OCI-LY3 (cell line): ENCODE measurements around the gene MTUS2.

Experiments
- H2AFZ ChIP-seq: fragments of 200-600, 300-600 bp; shearing (Covaris generic); 2 replicates; pipeline ENCODE4 v1.6.0; 2014; ENCODE audit warnings: antibody characterized with exemption, low read depth, low read length
- H3K27ac ChIP-seq: fragments of 200-600, 300-600 bp; sonication (generic); 2 replicates; pipeline ENCODE4 v1.5.1; 2014; ENCODE audit warnings: mild to moderate bottlenecking, low read length, moderate library complexity, mixed read lengths
- H3K27me3 ChIP-seq: fragments of 200-600, 300-600 bp; sonication (generic); 2 replicates; pipeline ENCODE4 v1.6.1; 2014; ENCODE audit warnings: low read depth, low read length, mixed read lengths
- H3K36me3 ChIP-seq: fragments of 200-600, 300-600 bp; sonication (generic); replicated peaks from 2 replicates; pipeline ENCODE3; 2014; ENCODE audit warnings: low read depth, low read length, mixed read lengths
- H3K4me1 ChIP-seq: fragments of 300-600, 200-600 bp; sonication (generic); 2 replicates; pipeline ENCODE4 v1.6.1; 2014; ENCODE audit warnings: low read length, mixed read lengths
- H3K4me2 ChIP-seq: fragments of 200-600, 300-600 bp; sonication (generic); 2 replicates; pipeline ENCODE4 v1.6.1; 2014; ENCODE audit warnings: low read length, mixed read lengths
- H3K4me3 ChIP-seq: fragments of 300-600, 200-600 bp; sonication (generic); 2 replicates; pipeline ENCODE4 v1.5.1; 2014; ENCODE audit warnings: antibody characterized with exemption, mild to moderate bottlenecking, low read length, moderate library complexity
- H3K79me2 ChIP-seq: fragments of 300-600, 200-600 bp; shearing (Covaris generic); 2 replicates; pipeline ENCODE4 v1.6.1; 2014; ENCODE audit warnings: mild to moderate bottlenecking, low read length, mixed read lengths
- H3K9ac ChIP-seq: fragments of 300-600, 200-600 bp; shearing (Covaris generic); 2 replicates; pipeline ENCODE4 v1.6.0; 2014; ENCODE audit warnings: mild to moderate bottlenecking, low read length, moderate library complexity
- H3K9me3 ChIP-seq: fragments of 200-600, 300-600 bp; shearing (Covaris generic); 2 replicates; pipeline ENCODE4 v1.6.1; 2014; ENCODE audit warnings: low read length, mixed read lengths; ENCODE audit not compliant: insufficient read depth
- H4K20me1 ChIP-seq: fragments of 200-600, 300-600 bp; sonication (generic); 2 replicates; pipeline ENCODE4 v1.6.1; 2016; ENCODE audit warnings: low read length, mixed read lengths; ENCODE audit not compliant: insufficient read depth
- EZH2phosphoT487 ChIP-seq: fragments of 200-600 bp; shearing (Covaris generic); IDR thresholded peaks from 2 replicates; pipeline ENCODE4 v1.6.1; 2018; ENCODE audit warnings: antibody characterized with exemption, mixed run types, low read depth
- TF ChIP-seq, protein P1 (sequence below): fragments of 200-600, 300-600 bp; sonication (generic); IDR thresholded peaks from 2 replicates; pipeline ENCODE4 v1.5.1; 2014; ENCODE audit warnings: antibody characterized with exemption, low read length, low read depth

The MTUS2 gene

GRCh38 chr13:29532821-29533220 is 712.7 kb downstream of the MTUS2 start:
- H3K36me3 ChIP-seq = peaks cover 86% of the 10 kb centered on the region
- no peak overlapping the region for H3K27ac ChIP-seq
- no peak overlapping the region for H2AFZ ChIP-seq
- no peak overlapping the region for H3K9ac ChIP-seq
- no peak overlapping the region for H3K4me2 ChIP-seq
- no peaks in the 10 kb centered on the region for H3K27me3 ChIP-seq
- H3K4me1 ChIP-seq = no peaks in the 10 kb centered on the region
- peaks cover 21% of the 10 kb centered on the region for H3K79me2 ChIP-seq
- H4K20me1 ChIP-seq = peaks cover 19% of the 10 kb centered on the region
- no peaks in the 10 kb centered on the region for H3K9me3 ChIP-seq
- TF ChIP-seq, protein P1, sequence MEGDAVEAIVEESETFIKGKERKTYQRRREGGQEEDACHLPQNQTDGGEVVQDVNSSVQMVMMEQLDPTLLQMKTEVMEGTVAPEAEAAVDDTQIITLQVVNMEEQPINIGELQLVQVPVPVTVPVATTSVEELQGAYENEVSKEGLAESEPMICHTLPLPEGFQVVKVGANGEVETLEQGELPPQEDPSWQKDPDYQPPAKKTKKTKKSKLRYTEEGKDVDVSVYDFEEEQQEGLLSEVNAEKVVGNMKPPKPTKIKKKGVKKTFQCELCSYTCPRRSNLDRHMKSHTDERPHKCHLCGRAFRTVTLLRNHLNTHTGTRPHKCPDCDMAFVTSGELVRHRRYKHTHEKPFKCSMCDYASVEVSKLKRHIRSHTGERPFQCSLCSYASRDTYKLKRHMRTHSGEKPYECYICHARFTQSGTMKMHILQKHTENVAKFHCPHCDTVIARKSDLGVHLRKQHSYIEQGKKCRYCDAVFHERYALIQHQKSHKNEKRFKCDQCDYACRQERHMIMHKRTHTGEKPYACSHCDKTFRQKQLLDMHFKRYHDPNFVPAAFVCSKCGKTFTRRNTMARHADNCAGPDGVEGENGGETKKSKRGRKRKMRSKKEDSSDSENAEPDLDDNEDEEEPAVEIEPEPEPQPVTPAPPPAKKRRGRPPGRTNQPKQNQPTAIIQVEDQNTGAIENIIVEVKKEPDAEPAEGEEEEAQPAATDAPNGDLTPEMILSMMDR = no peak
- TF ChIP-seq EZH2phosphoT487 = no peak
- H3K4me3 ChIP-seq = no peak overlapping the region

GRCh38 chr13:29534083-29534482 is 713.9 kb downstream of the MTUS2 start:
- Histone ChIP-seq H3K9me3 (no peaks in the 10 kb centered on the region), H2AFZ (no peak overlapping the region), H3K4me2 (no peak overlapping the region), H4K20me1 (peaks cover 31% of the 10 kb centered on the region), H3K79me2 (peaks cover 34% of the 10 kb centered on the region), H3K9ac (no peak overlapping the region), H3K27ac (no peak overlapping the region), H3K4me3 (no peak overlapping the region), H3K4me1 (no peaks in the 10 kb centered on the region), H3K36me3 (peaks cover 76% of the 10 kb centered on the region), H3K27me3 (no peaks in the 10 kb centered on the region)
- no peak for TF ChIP-seq EZH2phosphoT487
- TF ChIP-seq, protein P1 = no peak

GRCh38 chr13:29535663-29536655 is 715.8 kb downstream of the MTUS2 start:
- peaks cover 2% of the 10 kb centered on the region for H3K4me1 ChIP-seq
- H3K9me3 ChIP-seq = no peaks in the 10 kb centered on the region
- peaks cover 52% of the 10 kb centered on the region for H3K79me2 ChIP-seq
- H3K4me3 ChIP-seq = no peak overlapping the region
- H3K4me2 ChIP-seq = no peak overlapping the region
- TF ChIP-seq, protein P1 = no peak
- no peak for TF ChIP-seq EZH2phosphoT487
- no peak overlapping the region for H3K27ac ChIP-seq
- H4K20me1 ChIP-seq = peaks cover 46% of the 10 kb centered on the region
- H3K36me3 ChIP-seq = peaks cover 75% of the 10 kb centered on the region
- no peak overlapping the region for H2AFZ ChIP-seq
- H3K27me3 ChIP-seq = no peaks in the 10 kb centered on the region
- H3K9ac ChIP-seq = no peak overlapping the region

DNA sequence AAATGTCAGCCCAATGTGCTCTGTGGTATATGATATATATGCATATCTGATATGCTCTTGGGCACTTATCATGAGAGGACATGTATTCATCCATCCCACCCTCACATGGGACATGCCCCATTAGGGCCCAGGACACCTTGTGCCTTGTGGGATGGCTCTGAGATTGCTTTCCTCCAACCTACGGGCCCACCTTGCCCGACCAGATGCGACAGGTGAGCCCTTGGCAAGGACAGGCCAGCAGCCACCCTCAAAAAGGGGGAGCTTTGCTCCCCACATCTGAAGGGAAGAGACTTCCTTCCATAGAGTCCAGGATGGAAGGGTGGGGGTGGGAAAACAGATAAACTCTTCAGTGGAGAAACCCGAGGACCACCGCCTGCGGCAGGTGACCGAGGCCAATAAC is 716.7 kb downstream of the MTUS2 start:
- peaks cover 53% of the 10 kb centered on the region for H4K20me1 ChIP-seq
- H3K27ac ChIP-seq = no peak overlapping the region
- no peak overlapping the region for H3K4me3 ChIP-seq
- peaks cover 61% of the 10 kb centered on the region for H3K79me2 ChIP-seq
- no peaks in the 10 kb centered on the region for H3K9me3 ChIP-seq
- H3K4me1 ChIP-seq = peaks cover 10% of the 10 kb centered on the region
- TF ChIP-seq, protein P1 = no peak
- no peak for TF ChIP-seq EZH2phosphoT487
- H3K4me2 ChIP-seq = no peak overlapping the region
- H3K36me3 ChIP-seq = peaks cover 74% of the 10 kb centered on the region
- H3K27me3 ChIP-seq = no peaks in the 10 kb centered on the region
- H3K9ac ChIP-seq = no peak overlapping the region
- no peak overlapping the region for H2AFZ ChIP-seq
